Left ventricle myocardium superior (tissue), 1 donor: ENCODE results near the gene SNTG2. TPM values are rescaled to one million over a fixed set of nuclear protein-coding genes. Genes with fewer than 3 reads are reported as not detected.
"Not testable (repeated sequence)": the region's sequence is repeated elsewhere in the genome, so short reads cannot be mapped to it uniquely, and the experiment has no call there.

Experiments
- ATAC-seq: fragments of 200-7000 bp; cut with Tn5 transposase; one replicate; pipeline ENCODE4 v1.9.1; 2020; ENCODE audit warnings: mild to moderate bottlenecking, moderate library complexity
- DNase-seq: peaks from one replicate; pipeline ENCODE4 v3.0.0-alpha.2; 2020
- intact Hi-C: fragments of 100-400 bp; cut with micrococcal nuclease; formaldehyde crosslinking; loops from one replicate; pipeline ENCODE4 v1.11.0; 2022
- total RNA-seq: library from RNA; stranded (reverse); fragmentation: NEBNext Ultra II Directional; extraction: Animal tissue kit (Norgen Biotek cat#: 25700); gene quantifications from one replicate; pipeline ENCODE4 v1.2.1, GENCODE V29; 2021
- donor health status: DM: no; HTN: yes; CAD: no; lungs with severe emphysema.

SNTG2 gene
- total RNA-seq, 1 donor from 2014 or later = 0.77 TPM

GRCh38 chr2:1115843-1116539 is 165.3 kb downstream of the SNTG2 start:
- ATAC-seq (no peak), DNase-seq (no peak)
- intact Hi-C loops = no loop called here

- ATAC-seq (no peak), DNase-seq (no peak)
- intact Hi-C loops = no loop called here
These were observed 166.9 kb downstream of the SNTG2 start for GRCh38 chr2:1117569-1117968.

GRCh38 chr2:1125217-1125616 is 174.6 kb downstream of the SNTG2 start:
- ATAC-seq (no peak), DNase-seq (no peak)
- intact Hi-C loops = no loop called here

GRCh38 chr2:1125633-1126370 is 175.2 kb downstream of the SNTG2 start:
- intact Hi-C loops = no loop called here
- DNase-seq (no peak), ATAC-seq (no peak)

GRCh38 chr2:1129982-1130381 is 179.3 kb downstream of the SNTG2 start:
- DNase-seq (no peak), ATAC-seq (no peak)
- intact Hi-C loops = no loop called here

- DNase-seq = no peak
- ATAC-seq = no peak
- intact Hi-C loops = no loop called here
These were observed 180.3 kb downstream of the SNTG2 start for GRCh38 chr2:1130922-1131321.

GRCh38 chr2:1132328-1132969 is 181.8 kb downstream of the SNTG2 start:
- ATAC-seq = no peak
- intact Hi-C loops = no loop called here
- no peak for DNase-seq

GRCh38 chr2:1133896-1134295 is 183.2 kb downstream of the SNTG2 start:
- intact Hi-C loops, ATAC-seq, DNase-seq: not testable (repeated sequence)

- ATAC-seq (no peak), DNase-seq (no peak)
- intact Hi-C loops = no loop called here
These were observed 184.0 kb downstream of the SNTG2 start for GRCh38 chr2:1134629-1135028.

GRCh38 chr2:1136067-1136466 is 185.4 kb downstream of the SNTG2 start:
- intact Hi-C loops = no loop called here

GRCh38 chr2:1136846-1137245 is 186.2 kb downstream of the SNTG2 start:
- ATAC-seq (no peak), DNase-seq (no peak)
- intact Hi-C loops = no loop called here

More at GRCh38 chr2:1136067-1136466, 185.4 kb downstream of the SNTG2 start:
- no peak for DNase-seq
- ATAC-seq = no peak

- intact Hi-C loops = no loop called here
- DNase-seq (no peak), ATAC-seq (no peak)
These were observed 186.6 kb downstream of the SNTG2 start for GRCh38 chr2:1137264-1137663.

GRCh38 chr2:1137913-1138391 is 187.3 kb downstream of the SNTG2 start:
- no peak for DNase-seq
- no peak for ATAC-seq
- intact Hi-C loops = no loop called here

GRCh38 chr2:1140389-1141003 is 189.8 kb downstream of the SNTG2 start:
- intact Hi-C loops = no loop called here
- ATAC-seq (no peak), DNase-seq (peak; percentile 36)

- DNase-seq (no peak), ATAC-seq (no peak)
- intact Hi-C loops = no loop called here
These were observed 190.4 kb downstream of the SNTG2 start for GRCh38 chr2:1141079-1141478.

GRCh38 chr2:1143129-1143528 is 192.5 kb downstream of the SNTG2 start:
- DNase-seq (no peak), ATAC-seq (no peak)
- intact Hi-C loops = no loop called here

- ATAC-seq (no peak), DNase-seq (no peak)
- intact Hi-C loops = no loop called here
These were observed 197.4 kb downstream of the SNTG2 start for GRCh38 chr2:1147873-1148612.

GRCh38 chr2:1150724-1151511 is 200.3 kb downstream of the SNTG2 start:
- no peak for ATAC-seq

More at GRCh38 chr2:1150724-1151511, 200.3 kb downstream of the SNTG2 start:
- DNase-seq = no peak
- intact Hi-C loops = no loop called here
